Measurements from ENCODE around the gene IL4.

The IL4 gene

DNA sequence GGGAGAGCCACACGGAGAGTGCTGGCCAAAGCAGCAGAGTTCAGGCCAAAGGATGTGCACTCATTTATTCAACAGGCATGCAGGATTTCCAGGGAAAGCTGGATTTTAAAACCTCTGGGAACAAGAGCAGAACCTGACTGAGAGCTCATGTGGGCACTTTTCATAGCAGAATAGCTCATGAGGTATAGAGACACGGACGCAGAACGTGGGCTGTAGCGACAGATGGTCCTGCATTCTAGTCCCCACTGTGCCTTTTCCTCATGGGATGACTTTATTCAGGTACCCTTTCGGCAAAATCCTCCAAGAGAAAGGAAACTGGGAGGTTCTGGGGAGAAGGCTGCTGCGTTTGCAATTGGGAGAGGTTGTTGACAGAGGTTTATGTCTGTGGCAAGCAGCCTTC lies 5.4 kb downstream of the IL4 start:
- Histone ChIP-seq H3K4me1 (ENCODE audit: control insufficient read depth, insufficient read depth, low read length) (no peaks in the 10 kb centered on the region), H3K27ac (ENCODE audit: extremely low read depth, low read depth, low read length) (no peak overlapping the region), H3K9me3 (ENCODE audit: control insufficient read depth, insufficient read depth, low read depth, low read length) (no peaks in the 10 kb centered on the region), H3K36me3 (ENCODE audit: control insufficient read depth in 2 of 2, insufficient read depth in 1 of 2, low read length in 2 of 2) (no peaks in the 10 kb centered on the region), H3K4me3 (ENCODE audit: low read depth, low read length) (no peak overlapping the region)
- CTCF ChIA-PET = interaction anchor here (0.6 to 3.2 kb wide), 2 partner anchors 153 to 442 kb away, joined by 3 to 14 read pairs; no protein-coding TSS in a partner anchor
- POLR2A ChIA-PET = interaction anchor here (0.6 kb wide), 1 partner anchor 486 kb away, joined by 4 read pairs; no protein-coding TSS in a partner anchor
- TF ChIP-seq ZNF707 (tag by site-specific recombination; IDR thresholded peaks at IDR 0.05) (no peak), ZSCAN23 (tag by site-specific recombination; IDR thresholded peaks at IDR 0.05) (no peak), ZNF843 (tag by site-specific recombination; IDR thresholded peaks at IDR 0.05) (no peak), ZNF341 (tag by site-specific recombination; IDR thresholded peaks at IDR 0.05; ENCODE audit: low read depth) (no peak), ZNF223 (tag by site-specific recombination; IDR thresholded peaks at IDR 0.05) (no peak)

DNA sequence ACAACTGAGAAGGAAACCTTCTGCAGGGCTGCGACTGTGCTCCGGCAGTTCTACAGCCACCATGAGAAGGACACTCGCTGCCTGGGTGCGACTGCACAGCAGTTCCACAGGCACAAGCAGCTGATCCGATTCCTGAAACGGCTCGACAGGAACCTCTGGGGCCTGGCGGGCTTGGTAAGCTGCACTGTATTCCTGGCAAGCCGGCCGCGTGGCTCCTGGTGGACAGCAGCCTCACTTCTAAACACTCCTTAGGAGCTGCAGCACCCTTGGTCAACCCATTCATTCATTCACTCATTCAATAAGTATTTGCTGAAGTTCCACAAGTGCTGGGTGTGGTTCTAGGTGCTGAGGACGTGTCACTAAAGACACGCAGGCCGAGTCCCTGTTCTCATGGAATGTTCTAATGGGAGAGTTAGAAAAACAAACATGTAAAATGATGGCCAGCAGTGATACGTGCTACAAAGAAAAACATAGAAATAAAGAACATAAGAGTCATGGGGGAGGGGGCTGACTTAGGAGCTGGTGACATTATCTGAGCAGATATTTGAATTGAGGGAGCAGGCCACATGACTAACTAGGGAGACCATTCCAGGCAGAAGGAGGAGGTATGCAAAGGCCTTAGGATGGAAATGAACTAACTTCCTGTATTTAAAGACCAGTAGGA lies 6.1 kb downstream of the IL4 start:
- Histone ChIP-seq H3K36me3 (ENCODE audit: control insufficient read depth in 2 of 2, insufficient read depth in 1 of 2, low read length in 2 of 2) (no peaks in the 10 kb centered on the region), H3K4me3 (ENCODE audit: low read depth, low read length) (no peak overlapping the region), H3K27ac (ENCODE audit: extremely low read depth, low read depth, low read length) (no peak overlapping the region), H3K9me3 (ENCODE audit: control insufficient read depth, insufficient read depth, low read depth, low read length) (no peaks in the 10 kb centered on the region), H3K4me1 (ENCODE audit: control insufficient read depth, insufficient read depth, low read length) (no peaks in the 10 kb centered on the region)
- POLR2A ChIA-PET = no interaction called here
- CTCF ChIA-PET = interaction anchor here (0.6 to 3.2 kb wide), 2 partner anchors 153 to 443 kb away, joined by 3 to 14 read pairs; no protein-coding TSS in a partner anchor
- TF ChIP-seq ZNF624 (tag by site-specific recombination; IDR thresholded peaks at IDR 0.05) = no peak
- TF ChIP-seq, protein P1, sequence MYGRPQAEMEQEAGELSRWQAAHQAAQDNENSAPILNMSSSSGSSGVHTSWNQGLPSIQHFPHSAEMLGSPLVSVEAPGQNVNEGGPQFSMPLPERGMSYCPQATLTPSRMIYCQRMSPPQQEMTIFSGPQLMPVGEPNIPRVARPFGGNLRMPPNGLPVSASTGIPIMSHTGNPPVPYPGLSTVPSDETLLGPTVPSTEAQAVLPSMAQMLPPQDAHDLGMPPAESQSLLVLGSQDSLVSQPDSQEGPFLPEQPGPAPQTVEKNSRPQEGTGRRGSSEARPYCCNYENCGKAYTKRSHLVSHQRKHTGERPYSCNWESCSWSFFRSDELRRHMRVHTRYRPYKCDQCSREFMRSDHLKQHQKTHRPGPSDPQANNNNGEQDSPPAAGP (tag by site-specific recombination; IDR thresholded peaks at IDR 0.05) = no peak
- TF ChIP-seq ZNF341 (tag by site-specific recombination; IDR thresholded peaks at IDR 0.05; ENCODE audit: low read depth) = no peak
- TF ChIP-seq ZNF76 (tag by site-specific recombination; IDR thresholded peaks at IDR 0.05; ENCODE audit: borderline replicate concordance, low read depth) = no peak
- no peak for TF ChIP-seq ZNF626 (tag by site-specific recombination; IDR thresholded peaks at IDR 0.05)
- TF ChIP-seq, protein P2, sequence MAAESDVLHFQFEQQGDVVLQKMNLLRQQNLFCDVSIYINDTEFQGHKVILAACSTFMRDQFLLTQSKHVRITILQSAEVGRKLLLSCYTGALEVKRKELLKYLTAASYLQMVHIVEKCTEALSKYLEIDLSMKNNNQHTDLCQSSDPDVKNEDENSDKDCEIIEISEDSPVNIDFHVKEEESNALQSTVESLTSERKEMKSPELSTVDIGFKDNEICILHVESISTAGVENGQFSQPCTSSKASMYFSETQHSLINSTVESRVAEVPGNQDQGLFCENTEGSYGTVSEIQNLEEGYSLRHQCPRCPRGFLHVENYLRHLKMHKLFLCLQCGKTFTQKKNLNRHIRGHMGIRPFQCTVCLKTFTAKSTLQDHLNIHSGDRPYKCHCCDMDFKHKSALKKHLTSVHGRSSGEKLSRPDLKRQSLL (tag by site-specific recombination; IDR thresholded peaks at IDR 0.05) = no peak
- TF ChIP-seq ZNF214 (tag by site-specific recombination; IDR thresholded peaks at IDR 0.05; ENCODE audit: borderline replicate concordance) = no peak
- no peak for TF ChIP-seq ZNF830 (tag by site-specific recombination; IDR thresholded peaks at IDR 0.05; ENCODE audit: low read depth)
- TF ChIP-seq ZNF174 (tag by site-specific recombination; IDR thresholded peaks at IDR 0.05) = no peak

DNA sequence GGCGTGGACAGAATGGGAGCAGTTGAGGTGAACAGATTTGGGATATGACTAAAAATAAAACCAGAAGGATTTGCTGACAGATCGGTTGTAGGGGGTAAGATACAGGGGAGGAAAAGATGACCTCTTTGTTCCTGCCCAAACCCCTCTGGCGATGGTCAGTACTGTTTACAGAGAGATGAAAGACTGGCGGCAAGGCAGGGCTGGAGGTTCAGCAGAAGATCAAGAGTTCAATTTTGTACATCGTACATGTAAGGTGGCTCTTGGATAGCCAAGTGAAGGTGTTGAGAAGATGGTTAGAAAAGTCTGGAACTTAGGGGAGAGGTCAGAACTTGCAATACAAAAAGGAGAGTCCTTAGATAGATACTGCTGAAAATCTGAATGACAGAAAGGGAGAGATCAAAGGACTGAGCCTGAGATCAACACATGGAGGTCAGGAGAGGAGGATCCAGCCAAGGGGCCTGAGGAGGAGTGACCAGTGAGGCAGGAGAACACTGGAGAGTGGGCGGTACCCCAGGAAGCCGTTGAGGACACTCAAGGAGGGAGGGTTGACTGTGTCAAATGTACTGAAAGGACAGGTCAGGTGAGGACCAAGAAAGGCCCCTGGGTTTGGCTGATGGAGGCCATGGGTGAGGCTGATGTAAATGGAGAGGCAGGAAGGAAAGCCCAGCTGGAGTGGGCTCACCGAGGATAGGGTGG lies 7.1 kb downstream of the IL4 start:
- no peaks in the 10 kb centered on the region for H3K9me3 ChIP-seq (ENCODE audit: control insufficient read depth, insufficient read depth, low read depth, low read length)
- ChIA-PET POLR2A (no interaction called here), CTCF (no interaction called here)
- TF ChIP-seq, protein P3, sequence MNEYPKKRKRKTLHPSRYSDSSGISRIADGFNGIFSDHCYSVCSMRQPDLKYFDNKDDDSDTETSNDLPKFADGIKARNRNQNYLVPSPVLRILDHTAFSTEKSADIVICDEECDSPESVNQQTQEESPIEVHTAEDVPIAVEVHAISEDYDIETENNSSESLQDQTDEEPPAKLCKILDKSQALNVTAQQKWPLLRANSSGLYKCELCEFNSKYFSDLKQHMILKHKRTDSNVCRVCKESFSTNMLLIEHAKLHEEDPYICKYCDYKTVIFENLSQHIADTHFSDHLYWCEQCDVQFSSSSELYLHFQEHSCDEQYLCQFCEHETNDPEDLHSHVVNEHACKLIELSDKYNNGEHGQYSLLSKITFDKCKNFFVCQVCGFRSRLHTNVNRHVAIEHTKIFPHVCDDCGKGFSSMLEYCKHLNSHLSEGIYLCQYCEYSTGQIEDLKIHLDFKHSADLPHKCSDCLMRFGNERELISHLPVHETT (tag by site-specific recombination; IDR thresholded peaks at IDR 0.05) = no peak
- TF ChIP-seq ZSCAN23 (tag by site-specific recombination; IDR thresholded peaks at IDR 0.05) (no peak), ZBTB21 (tag by site-specific recombination; IDR thresholded peaks at IDR 0.05) (no peak), ZNF132 (tag by site-specific recombination; IDR thresholded peaks at IDR 0.05; ENCODE audit: borderline replicate concordance) (no peak), ZNF747 (tag by site-specific recombination; IDR thresholded peaks at IDR 0.05) (no peak)
- TF ChIP-seq, protein P1 (tag by site-specific recombination; IDR thresholded peaks at IDR 0.05) = no peak
- H3K4me3 ChIP-seq (ENCODE audit: low read depth, low read length) = no peak overlapping the region
- H3K4me1 ChIP-seq (ENCODE audit: control insufficient read depth, insufficient read depth, low read length) = no peaks in the 10 kb centered on the region
- no peak overlapping the region for H3K27ac ChIP-seq (ENCODE audit: extremely low read depth, low read depth, low read length)
- H3K36me3 ChIP-seq (ENCODE audit: control insufficient read depth in 2 of 2, insufficient read depth in 1 of 2, low read length in 2 of 2) = no peaks in the 10 kb centered on the region
